Tibial artery (tissue), 4 donors: ENCODE data around the gene INSYN2B.

Experiments
- DNase-seq, 2 donors: peaks; one replicate each; pipeline ENCODE4 v3.0.0-alpha.2; 2019
- H3K27ac ChIP-seq, 2 donors: fragments of 200-600 bp; sonication (generic) in 1 of 2; 1 replicate in 1 of 2; 2 replicates in 1 of 2; pipeline ENCODE4 v1.5.1; 2018 to 2019; ENCODE audit warnings: mild to moderate bottlenecking in 1 of 2
- H3K27me3 ChIP-seq, 2 donors: fragments of 200-600 bp; sonication (generic) in 1 of 2; one replicate each; pipeline versions ENCODE4 v1.5.1 to v1.6.0; 2016 to 2019
- H3K36me3 ChIP-seq, 3 donors: fragments of 200-600 bp; sonication (generic) in 2 of 3; one replicate each; pipeline ENCODE4 v1.5.1; 2016 to 2019; ENCODE audit warnings: mild to moderate bottlenecking in 2 of 3
- H3K4me1 ChIP-seq, 4 donors: fragments of 200-600 bp; sonication (generic) in 2 of 4; 1 replicate in 3 of 4; 2 replicates in 1 of 4; pipeline ENCODE4 v1.5.1; 2016 to 2019
- H3K4me3 ChIP-seq, 2 donors: fragments of 200-600 bp; sonication (generic) in 1 of 2; 1 replicate in 1 of 2; 2 replicates in 1 of 2; pipeline ENCODE4 v1.5.1; 2018 to 2019; ENCODE audit warnings: mild to moderate bottlenecking in 2 of 2
- H3K9me3 ChIP-seq, 3 donors: fragments of 200-600 bp; sonication (generic) in 1 of 3; one replicate each; pipeline ENCODE4 v1.5.1; 2016 to 2019
- intact Hi-C: fragments of 100-400 bp; cut with DNase I; formaldehyde crosslinking; loops from one replicate; pipeline ENCODE4 v1.15.0; 2023; ENCODE audit warnings: low total_unique reads
- TF ChIP-seq, protein P1 (sequence below), 2 experiments: fragments of 200-600 bp in 1 of 2; fragments of 450-650 bp in 1 of 2; IDR thresholded peaks; one replicate each; pipeline ENCODE4 v1.5.1; 2017 to 2019; ENCODE audit warnings: antibody characterized with exemption in 2 of 2, mild to moderate bottlenecking in 1 of 2, moderate library complexity in 1 of 2

INSYN2B gene

DNA sequence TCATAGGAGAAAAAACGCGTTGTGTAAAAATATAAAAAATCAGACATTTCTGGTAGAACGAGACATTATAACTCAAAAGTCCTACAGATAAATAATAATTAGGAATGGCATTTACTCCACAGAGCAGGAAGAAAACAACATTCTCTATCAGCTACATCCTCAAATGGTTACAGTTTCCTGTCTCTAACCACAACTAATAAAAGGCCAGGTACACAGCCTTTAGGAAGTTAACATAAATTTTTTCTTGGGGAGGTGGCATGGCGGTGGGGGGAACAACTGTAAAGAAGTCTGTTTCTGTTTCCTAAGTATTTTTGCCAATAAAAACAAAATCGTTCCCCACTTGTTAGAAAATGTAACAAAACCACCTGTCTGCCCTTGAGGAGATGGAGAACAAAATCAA is 44.5 kb downstream of the INSYN2B start:
- intact Hi-C loops, result no loop called here
- H3K27me3 ChIP-seq, result peaks cover 0 to 2% of the 10 kb centered on the region in 2 donors
- no peaks in the 10 kb centered on the region for H3K36me3 ChIP-seq
- no peak overlapping the region for H3K27ac ChIP-seq
- no peak overlapping the region for H3K4me3 ChIP-seq
- no peaks in the 10 kb centered on the region for H3K9me3 ChIP-seq
- DNase-seq, result no peak
- TF ChIP-seq, protein P1, sequence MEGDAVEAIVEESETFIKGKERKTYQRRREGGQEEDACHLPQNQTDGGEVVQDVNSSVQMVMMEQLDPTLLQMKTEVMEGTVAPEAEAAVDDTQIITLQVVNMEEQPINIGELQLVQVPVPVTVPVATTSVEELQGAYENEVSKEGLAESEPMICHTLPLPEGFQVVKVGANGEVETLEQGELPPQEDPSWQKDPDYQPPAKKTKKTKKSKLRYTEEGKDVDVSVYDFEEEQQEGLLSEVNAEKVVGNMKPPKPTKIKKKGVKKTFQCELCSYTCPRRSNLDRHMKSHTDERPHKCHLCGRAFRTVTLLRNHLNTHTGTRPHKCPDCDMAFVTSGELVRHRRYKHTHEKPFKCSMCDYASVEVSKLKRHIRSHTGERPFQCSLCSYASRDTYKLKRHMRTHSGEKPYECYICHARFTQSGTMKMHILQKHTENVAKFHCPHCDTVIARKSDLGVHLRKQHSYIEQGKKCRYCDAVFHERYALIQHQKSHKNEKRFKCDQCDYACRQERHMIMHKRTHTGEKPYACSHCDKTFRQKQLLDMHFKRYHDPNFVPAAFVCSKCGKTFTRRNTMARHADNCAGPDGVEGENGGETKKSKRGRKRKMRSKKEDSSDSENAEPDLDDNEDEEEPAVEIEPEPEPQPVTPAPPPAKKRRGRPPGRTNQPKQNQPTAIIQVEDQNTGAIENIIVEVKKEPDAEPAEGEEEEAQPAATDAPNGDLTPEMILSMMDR (IDR thresholded peaks at IDR 0.05), result no peak
- no peaks in the 10 kb centered on the region for H3K4me1 ChIP-seq

DNA sequence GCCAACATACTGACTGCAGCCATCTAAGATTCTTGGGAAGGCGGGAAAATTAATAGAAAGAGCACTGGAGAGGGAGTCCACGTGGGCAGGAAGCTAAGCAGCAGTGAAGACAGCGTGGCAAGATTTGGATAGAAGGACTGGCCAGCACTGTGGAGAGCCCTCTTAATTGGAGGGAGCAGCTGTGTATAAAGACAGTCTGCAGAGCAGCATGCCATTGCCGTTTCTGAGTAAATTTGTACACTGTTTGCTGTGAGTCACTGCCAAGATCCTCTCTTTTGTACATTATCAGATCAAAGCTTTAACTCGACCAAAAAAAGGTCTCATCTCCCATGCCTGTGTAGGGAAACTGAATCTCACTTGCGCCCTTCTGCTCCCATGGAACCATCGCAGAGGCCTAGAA is 45.3 kb downstream of the INSYN2B start:
- Histone ChIP-seq H3K4me1 (no peaks in the 10 kb centered on the region), H3K9me3 (no peaks in the 10 kb centered on the region), H3K27me3 (peaks cover 0 to 2% of the 10 kb centered on the region in 2 donors), H3K27ac (no peak overlapping the region), H3K4me3 (no peak overlapping the region), H3K36me3 (no peaks in the 10 kb centered on the region)
- DNase-seq, result no peak
- TF ChIP-seq, protein P1 (IDR thresholded peaks at IDR 0.05), result no peak
- intact Hi-C loops, result no loop called here

DNA sequence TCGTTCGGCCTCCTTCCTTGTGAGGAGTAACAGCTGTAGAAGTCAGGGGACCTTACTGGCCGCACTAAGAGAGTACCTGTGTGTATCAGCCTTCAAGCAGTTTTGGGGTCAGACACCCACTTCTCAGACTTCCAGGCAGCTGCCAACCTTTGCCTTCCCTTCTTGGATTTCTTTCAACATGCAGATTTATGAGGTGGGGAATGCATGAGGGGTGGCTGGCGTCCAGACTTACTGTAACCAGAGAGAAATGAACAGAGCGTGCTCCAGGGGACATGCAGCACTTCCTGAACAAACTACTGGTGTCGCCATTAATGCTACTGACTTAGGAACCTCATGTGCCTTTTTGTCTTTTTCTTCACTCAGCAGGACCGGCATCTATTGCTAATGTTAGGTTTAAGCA is 46.7 kb downstream of the INSYN2B start:
- intact Hi-C loops, result no loop called here
- Histone ChIP-seq H3K4me3 (no peak overlapping the region), H3K4me1 (no peaks in the 10 kb centered on the region), H3K9me3 (no peaks in the 10 kb centered on the region), H3K27me3 (no peaks in the 10 kb centered on the region), H3K36me3 (no peaks in the 10 kb centered on the region), H3K27ac (no peak overlapping the region)
- no peak for DNase-seq
- TF ChIP-seq, protein P1 (IDR thresholded peaks at IDR 0.05), result no peak

DNA sequence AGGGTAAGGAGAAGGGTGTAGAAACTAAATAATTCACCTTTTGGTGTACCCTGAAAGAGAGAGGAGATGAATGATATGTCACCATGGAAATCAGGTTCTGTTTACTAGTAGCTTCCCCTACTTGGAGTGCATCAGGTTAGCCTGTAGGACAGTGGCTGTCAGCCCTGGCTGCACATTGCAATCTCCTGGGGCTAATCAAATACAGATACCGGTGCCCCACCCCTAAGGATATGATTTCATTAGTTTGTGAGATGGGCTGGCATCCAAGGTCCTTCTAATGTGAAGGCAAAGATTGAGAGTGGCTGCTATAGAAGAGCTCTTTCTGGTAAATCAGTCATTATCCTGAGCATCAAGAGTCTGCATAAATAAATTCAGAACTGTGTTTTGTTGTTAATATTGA is 47.2 kb downstream of the INSYN2B start:
- Histone ChIP-seq H3K27me3 (no peaks in the 10 kb centered on the region), H3K4me1 (no peaks in the 10 kb centered on the region), H3K9me3 (no peaks in the 10 kb centered on the region), H3K36me3 (no peaks in the 10 kb centered on the region), H3K27ac (no peak overlapping the region), H3K4me3 (no peak overlapping the region)
- TF ChIP-seq, protein P1 (IDR thresholded peaks at IDR 0.05), result no peak
- no peak for DNase-seq
- intact Hi-C loops, result no loop called here

DNA sequence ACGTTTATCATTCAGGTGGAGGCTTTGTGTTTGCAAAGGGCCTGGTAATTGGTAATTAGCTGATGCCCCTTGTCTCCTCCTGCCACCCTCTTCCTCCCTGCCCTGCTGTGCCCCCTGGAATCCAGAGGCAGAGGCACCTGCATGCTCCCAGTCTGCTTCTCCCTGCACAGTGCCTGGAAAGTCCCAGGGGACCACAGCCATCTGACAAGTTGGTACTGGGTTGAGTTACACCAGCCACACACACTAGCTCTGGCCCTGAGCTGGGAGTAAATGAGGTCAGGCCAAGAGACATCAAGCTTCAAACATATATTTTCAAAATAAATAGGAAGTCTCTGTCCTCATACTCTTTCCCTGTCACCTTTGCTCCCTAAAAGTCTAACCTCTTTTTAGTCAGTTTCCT is 56.3 kb downstream of the INSYN2B start:
- Histone ChIP-seq H3K27ac (no peak overlapping the region), H3K4me3 (no peak overlapping the region), H3K36me3 (no peaks in the 10 kb centered on the region), H3K4me1 (no peaks in the 10 kb centered on the region), H3K27me3 (no peaks in the 10 kb centered on the region), H3K9me3 (no peaks in the 10 kb centered on the region)
- DNase-seq, result no peak
- TF ChIP-seq, protein P1 (IDR thresholded peaks at IDR 0.05), result no peak
- intact Hi-C loops, result no loop called here

DNA sequence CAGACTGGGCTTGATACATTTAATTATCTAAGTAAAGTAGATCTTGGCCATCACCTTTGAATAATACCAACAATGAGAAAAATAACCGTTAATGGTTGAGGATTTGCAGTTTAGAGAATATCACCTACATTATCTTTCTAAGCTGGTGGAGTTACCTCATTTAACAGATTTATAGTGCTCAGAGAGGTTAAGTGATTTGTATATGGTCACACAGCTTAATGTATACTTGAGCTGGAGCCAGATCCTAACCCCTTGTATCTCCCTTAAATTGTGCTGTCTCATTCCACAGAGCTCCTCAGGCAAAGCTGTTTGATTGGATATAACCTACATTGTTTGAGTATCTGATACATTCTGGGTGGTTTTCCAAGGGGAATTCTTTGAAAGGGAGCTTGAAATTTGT is 57.8 kb downstream of the INSYN2B start:
- TF ChIP-seq, protein P1 (IDR thresholded peaks at IDR 0.05), result no peak
- H3K36me3 ChIP-seq, result no peaks in the 10 kb centered on the region
- no peaks in the 10 kb centered on the region for H3K9me3 ChIP-seq
- DNase-seq, result no peak
- no peaks in the 10 kb centered on the region for H3K4me1 ChIP-seq
- no peak overlapping the region for H3K27ac ChIP-seq
- no peak overlapping the region for H3K4me3 ChIP-seq
- no peaks in the 10 kb centered on the region for H3K27me3 ChIP-seq
- intact Hi-C loops, result no loop called here
